Erythroblast (primary cell): Measurements from ENCODE around the gene ANKRD33B.
"Not testable (repeated sequence)": the region's sequence is repeated elsewhere in the genome, so short reads cannot be mapped to it uniquely, and the experiment has no call there.

ENCODE experiments used
- DNase-seq, 2 experiments: peaks; one replicate each; lab custom pipeline; 2025; lab: John Stamatoyannopoulos, UW
- GATA1 ChIP-seq: IDR thresholded peaks from 2 replicates; pipeline ENCODE4 v1.6.1; 2011; ENCODE audit warnings: low read depth, mild to moderate bottlenecking, control low read depth, low read length, moderate library complexity
- POLR2A ChIP-seq: IDR thresholded peaks from 2 replicates; pipeline ENCODE4 v1.6.1; 2011; ENCODE audit warnings: mild to moderate bottlenecking, low read length

Gene ANKRD33B

DNA sequence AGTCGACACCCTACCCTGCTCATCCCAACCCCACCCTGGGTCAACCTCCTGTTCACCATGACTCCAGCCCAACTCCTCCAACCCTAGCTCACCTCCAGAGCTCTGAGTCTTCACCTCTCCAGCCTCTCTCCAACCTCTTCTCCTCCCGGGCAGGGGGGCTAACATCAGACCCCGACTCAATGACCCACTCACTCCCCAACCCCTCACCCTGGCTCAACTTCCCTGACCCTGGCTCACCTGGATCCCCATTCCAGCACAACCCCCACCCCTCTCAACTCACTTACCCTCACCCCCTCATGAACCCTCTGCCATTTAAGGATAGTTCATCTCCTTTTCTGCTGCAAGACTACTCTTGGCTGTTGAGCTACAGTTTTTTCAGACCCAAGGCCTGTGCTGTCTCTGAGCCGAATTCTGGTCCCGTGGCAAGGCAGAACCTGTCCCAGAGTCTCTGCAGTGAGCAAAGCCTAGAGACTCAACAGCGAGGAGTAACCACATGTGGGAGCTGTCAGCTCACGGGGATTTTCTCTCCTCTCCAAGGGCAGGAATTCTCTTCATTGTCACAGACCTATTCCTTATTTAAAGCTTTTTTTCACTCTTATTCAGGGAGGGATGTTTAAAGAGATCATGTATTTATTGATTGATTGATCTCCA lies 29.8 kb downstream of the ANKRD33B start:
- DNase-seq: no peak
- TF ChIP-seq POLR2A: no peak
- TF ChIP-seq GATA1: no peak

DNA sequence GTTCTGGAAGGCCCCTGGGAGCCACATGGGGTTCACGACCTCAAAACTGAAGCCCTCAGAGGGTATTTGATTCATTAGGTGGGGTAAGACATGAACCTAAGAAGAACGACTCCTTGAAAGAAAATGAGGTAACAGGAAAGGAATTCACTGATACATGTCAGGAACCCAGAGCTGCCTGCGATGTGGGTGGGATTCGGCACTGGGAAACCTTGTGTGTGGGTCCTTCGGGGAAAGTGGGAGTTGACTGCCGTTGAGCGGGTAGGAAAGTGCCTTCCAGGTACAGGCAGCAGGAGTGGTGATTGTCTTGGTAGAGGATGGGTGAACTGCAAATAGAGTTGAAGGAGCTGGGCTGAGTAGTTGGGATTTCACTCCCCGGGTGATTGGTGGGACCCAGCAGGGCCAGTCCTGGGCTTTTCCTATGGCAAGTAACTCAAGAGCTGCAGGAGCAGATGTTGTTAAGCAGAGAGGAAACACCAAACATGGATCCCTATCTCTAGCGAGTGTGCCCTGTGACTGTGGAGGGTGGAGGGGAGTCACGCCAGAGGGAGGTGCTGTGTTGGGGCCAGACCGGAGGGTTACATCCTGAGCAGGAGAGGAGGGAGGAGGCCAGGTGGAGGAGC lies 30.8 kb downstream of the ANKRD33B start:
- TF ChIP-seq GATA1 (no peak), POLR2A (no peak)
- no peak for DNase-seq

- TF ChIP-seq GATA1 (no peak), POLR2A (no peak)
- DNase-seq: no peak
Observed at GRCh38 chr5:10595293-10595671, 31.4 kb downstream of the ANKRD33B start.

DNA sequence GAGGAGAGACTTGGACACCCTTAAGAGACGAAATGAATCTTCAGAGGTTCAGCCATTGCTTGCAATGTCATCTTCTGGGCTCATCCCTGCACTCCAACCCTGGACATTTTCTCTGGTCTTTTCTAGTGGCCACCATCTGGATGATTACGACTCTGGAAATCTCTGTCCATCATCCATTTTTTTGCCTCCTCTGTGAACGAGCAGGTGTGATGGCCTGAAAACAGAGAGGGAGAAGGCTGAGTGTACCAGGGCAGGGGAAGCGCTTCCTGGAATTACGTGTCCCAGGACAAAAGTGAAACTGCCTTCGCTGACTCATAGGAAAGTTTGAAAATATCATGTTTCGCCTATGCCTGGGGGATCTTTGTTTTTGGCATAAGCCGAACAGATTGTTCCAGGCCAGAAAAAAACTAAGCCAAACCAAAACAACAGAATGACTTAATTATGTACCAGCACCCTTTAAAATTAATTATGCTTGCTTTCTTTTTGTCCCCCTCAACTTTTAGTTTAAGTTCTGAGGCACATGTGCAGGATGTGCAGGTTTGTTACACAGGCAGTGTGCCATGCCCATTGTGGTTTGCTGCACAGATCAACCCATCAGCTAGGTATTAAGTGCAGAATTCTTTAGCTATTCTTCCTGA lies 31.9 kb downstream of the ANKRD33B start:
- DNase-seq: peak in 1 of 2 experiments; percentile 36
- TF ChIP-seq POLR2A (no peak), GATA1 (no peak)

DNA sequence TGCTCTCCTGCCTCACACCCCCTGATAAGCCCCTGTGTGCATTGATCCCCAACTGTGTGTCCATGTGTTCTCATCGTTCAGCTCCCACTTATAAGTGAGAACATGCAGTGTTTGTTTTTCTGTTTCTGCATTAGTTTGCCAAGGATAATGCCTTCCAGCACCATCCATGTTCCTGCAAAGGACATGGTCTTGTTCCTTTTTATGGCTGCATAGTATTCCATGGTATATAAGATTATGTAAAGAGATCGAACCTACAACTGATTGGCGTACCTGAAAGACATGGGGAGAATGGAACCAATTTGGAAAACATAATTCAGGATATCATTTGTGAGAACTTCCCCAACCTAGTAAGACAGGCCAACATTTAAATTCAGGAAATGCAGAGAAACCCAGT lies 32.4 kb downstream of the ANKRD33B start:
- DNase-seq: no peak
- TF ChIP-seq GATA1: no peak

GRCh38 chr5:10596886-10597451 lies 33.1 kb downstream of the ANKRD33B start:
- TF ChIP-seq GATA1 (no peak), POLR2A (no peak)
- no peak for DNase-seq

DNA sequence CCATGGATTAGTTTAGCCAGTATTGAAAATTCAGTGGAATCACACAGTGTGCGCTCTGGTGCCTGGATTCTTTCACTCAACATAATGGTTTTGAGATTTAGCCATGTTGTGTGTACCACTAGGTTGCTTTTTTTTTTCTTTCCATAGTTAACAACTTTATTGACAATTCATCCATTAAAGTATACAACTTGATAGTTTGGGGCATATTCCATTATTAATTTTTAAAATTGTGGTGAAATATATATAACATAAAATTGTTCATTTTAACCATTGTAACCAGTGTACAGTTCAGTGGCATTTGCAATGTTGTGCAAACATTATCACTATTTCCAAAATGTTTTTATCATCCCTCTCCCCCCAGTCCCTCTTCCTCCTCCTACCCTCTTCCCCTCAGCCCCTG lies 35.2 kb downstream of the ANKRD33B start:
- TF ChIP-seq GATA1 (no peak), POLR2A (no peak)
- DNase-seq: peak in 1 of 2 experiments; percentile 21

- TF ChIP-seq POLR2A (no peak), GATA1 (no peak)
- peak; percentile 29 to 47 for DNase-seq
Observed at GRCh38 chr5:10599862-10600284, 36.0 kb downstream of the ANKRD33B start.

- TF ChIP-seq POLR2A (no peak), GATA1 (no peak)
- peak; percentile 57 to 70 for DNase-seq
Observed at GRCh38 chr5:10600626-10601245, 36.9 kb downstream of the ANKRD33B start.

DNA sequence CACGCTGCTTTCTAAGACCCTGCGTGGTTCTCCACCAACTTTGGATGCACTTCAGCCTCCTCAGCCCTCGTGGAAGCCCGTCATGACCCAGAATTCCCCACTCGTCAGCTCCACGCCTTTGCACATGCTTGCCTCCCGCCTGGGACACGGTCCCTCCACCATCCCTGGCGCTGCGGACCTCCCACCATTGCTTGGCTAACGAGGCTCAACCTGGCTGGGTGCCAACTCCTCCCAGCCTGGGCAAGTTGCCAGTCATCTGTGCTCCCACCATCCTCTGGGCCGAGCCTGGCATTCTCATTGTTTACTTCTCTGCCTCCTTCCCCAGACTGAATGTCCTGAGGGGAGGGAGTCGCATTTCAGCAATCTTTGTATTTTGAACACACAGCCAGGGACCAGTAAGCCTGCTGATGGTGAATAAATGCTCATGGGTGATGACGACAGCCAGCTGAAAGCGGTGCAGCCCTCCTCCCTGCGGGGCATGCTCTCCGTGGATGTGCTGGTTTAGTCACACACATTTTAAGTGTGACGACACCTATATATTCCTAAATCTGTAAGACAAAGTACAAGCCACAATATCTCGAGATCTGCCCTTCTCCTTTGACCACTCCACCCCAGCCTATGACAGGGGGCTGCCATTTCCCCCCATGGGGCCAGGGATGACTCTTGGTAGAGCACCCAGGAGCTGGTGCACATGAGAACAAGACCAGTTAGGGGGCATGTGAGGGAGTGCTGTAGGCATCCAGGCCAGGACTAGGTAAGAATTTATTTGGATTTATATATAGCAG lies 37.6 kb downstream of the ANKRD33B start:
- peak; percentile 77 to 85 for DNase-seq
- TF ChIP-seq POLR2A (no peak), GATA1 (no peak)

- peak; percentile 60 for TF ChIP-seq POLR2A
- TF ChIP-seq GATA1: peak; percentile 49
- DNase-seq: peak; percentile 94 to 97
Observed at GRCh38 chr5:10602031-10602806, 38.3 kb downstream of the ANKRD33B start.

DNA sequence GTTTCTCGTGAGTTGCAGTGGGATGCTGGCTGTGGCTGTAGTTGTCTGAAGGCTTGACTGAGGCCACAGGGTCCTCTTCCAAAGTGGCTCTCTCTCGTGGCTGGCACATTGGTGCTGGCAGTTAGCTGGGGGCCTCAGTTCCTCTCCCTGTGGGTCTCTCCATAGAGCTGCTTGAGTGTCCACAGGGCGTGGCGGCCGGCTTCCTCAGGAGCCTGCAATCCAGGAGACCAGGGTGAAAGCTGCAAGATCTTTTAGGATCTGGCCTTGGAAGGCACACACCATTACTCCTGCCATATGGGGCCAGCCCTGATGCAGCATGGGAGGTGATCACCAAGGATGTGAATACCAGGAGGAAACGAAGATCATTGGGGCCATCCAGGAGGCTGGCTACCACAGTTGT lies 41.1 kb downstream of the ANKRD33B start:
- DNase-seq: no peak
- TF ChIP-seq GATA1 (no peak), POLR2A (no peak)

GRCh38 chr5:10606632-10607022 lies 42.8 kb downstream of the ANKRD33B start:
- DNase-seq: not testable (repeated sequence)
